ENCODE data around the gene METTL13. TPM values are rescaled to one million over a fixed set of nuclear protein-coding genes. Genes with fewer than 3 reads are reported as not detected.

Gene METTL13
- polyA plus RNA-seq, 1 donor (not counting 4 experiments of a cell fraction or from before 2014, with no cell fraction given), result 54.0 TPM

DNA sequence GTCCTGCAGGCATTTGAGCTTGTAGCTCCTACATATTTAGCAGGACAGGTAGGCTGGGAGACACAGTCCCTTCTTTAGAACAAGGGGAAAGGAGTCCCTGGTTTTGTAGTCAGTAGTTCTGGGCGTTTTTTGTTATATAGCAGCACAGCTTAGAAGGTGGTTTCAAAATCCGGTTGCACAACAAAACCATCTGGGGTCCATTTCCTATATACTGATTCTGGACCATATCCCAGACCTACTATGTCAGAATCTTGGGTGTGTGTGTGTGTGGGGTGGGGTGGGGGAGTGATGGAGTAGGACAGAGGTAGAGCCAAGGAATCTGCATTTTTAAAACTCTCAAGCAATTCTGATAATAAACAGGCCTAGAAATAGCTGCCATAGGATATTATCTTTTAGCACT lies 21.6 kb downstream of the METTL13 start:
- no peaks in the 10 kb centered on the region for H3K9me3 ChIP-seq (ENCODE audit: control insufficient read depth, low read depth, low read length)
- dilution Hi-C loops (cut with MboI; ENCODE audit: extremely low pct_ligation_motif_present, low sequenced_read_pairs), result loop anchor here (10.0 kb wide), 1 partner anchor 182 kb away; no protein-coding TSS in a partner anchor
- no peak overlapping the region for H3K4me3 ChIP-seq (ENCODE audit: control insufficient read depth in 2 of 3, extremely low read depth in 1 of 3, insufficient read depth in 2 of 3, low read depth in 1 of 3, low read length in 3 of 3)
- TF ChIP-seq, protein P1, sequence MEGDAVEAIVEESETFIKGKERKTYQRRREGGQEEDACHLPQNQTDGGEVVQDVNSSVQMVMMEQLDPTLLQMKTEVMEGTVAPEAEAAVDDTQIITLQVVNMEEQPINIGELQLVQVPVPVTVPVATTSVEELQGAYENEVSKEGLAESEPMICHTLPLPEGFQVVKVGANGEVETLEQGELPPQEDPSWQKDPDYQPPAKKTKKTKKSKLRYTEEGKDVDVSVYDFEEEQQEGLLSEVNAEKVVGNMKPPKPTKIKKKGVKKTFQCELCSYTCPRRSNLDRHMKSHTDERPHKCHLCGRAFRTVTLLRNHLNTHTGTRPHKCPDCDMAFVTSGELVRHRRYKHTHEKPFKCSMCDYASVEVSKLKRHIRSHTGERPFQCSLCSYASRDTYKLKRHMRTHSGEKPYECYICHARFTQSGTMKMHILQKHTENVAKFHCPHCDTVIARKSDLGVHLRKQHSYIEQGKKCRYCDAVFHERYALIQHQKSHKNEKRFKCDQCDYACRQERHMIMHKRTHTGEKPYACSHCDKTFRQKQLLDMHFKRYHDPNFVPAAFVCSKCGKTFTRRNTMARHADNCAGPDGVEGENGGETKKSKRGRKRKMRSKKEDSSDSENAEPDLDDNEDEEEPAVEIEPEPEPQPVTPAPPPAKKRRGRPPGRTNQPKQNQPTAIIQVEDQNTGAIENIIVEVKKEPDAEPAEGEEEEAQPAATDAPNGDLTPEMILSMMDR (optimal IDR thresholded peaks at IDR 0.05 in 1 of 3, IDR thresholded peaks at IDR 0.05 in 1 of 3, conservative IDR thresholded peaks at IDR 0.05 in 1 of 3; ENCODE audit: extremely low read depth in 1 of 3, insufficient read depth in 2 of 3, low read length in 3 of 3), result no peak
- TF ChIP-seq EZH2 (IDR thresholded peaks at IDR 0.05; ENCODE audit: low read length), result no peak
- no peaks in the 10 kb centered on the region for H4K20me1 ChIP-seq (ENCODE audit: control insufficient read depth, extremely low read depth, insufficient read depth, low read length)
- no peak for FAIRE-seq
- no peak for DNase-seq (ENCODE audit: low read depth, low spot score)
- H3K4me1 ChIP-seq (ENCODE audit: control insufficient read depth, extremely low read depth, insufficient read depth, low read length), result no peaks in the 10 kb centered on the region
- H3K27me3 ChIP-seq (ENCODE audit: control insufficient read depth, extremely low read depth, insufficient read depth, low read length), result no peaks in the 10 kb centered on the region
- H3K79me2 ChIP-seq (ENCODE audit: control insufficient read depth, insufficient read depth, low read length), result no peaks in the 10 kb centered on the region
- H3K27ac ChIP-seq (ENCODE audit: control insufficient read depth, insufficient read depth, low read length), result no peak overlapping the region
- H3K9ac ChIP-seq (ENCODE audit: control insufficient read depth, extremely low read depth, insufficient read depth, low read length), result no peak overlapping the region
- H2AFZ ChIP-seq (ENCODE audit: control insufficient read depth, low read length), result no peak overlapping the region
- H3K4me2 ChIP-seq (ENCODE audit: control insufficient read depth, extremely low read depth, insufficient read depth, low read depth, low read length), result no peak overlapping the region
- H3K36me3 ChIP-seq (ENCODE audit: control insufficient read depth in 2 of 2, extremely low read depth in 1 of 2, insufficient read depth in 2 of 2, low read length in 2 of 2), result no peaks in the 10 kb centered on the region
- H3K9me1 ChIP-seq (ENCODE audit: control insufficient read depth, extremely low read depth, insufficient read depth, low read length), result no peaks in the 10 kb centered on the region

DNA sequence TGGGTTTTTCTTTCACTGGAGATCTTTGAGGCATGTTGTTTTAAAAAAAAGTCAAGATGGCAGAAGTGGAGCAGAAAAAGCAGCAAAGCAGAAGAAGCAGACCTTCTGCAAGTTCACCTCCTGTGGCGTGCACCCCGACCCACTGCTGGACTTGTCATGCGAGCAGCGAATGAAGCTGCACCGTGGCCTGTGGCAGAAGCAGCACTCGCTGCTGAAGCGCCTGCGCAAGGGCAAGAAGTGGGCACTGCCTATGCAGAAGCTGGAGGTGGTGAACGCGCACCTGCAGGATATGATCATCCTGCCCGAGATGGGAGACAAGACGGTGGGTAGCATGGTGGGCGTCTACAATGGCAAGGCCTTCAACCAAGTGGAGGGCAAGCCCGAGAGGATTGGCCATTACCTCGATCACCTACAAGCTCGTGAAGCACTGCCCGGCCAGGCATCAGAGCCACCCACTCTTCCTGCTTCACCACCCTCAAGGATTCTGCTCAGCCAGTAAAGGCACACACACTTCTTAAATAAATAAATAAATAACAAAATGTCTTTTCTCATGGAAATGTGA lies 22.1 kb downstream of the METTL13 start:
- no peak overlapping the region for H3K9ac ChIP-seq (ENCODE audit: control insufficient read depth, extremely low read depth, insufficient read depth, low read length)
- DNase-seq (ENCODE audit: low read depth, low spot score) (no peak), FAIRE-seq (no peak)
- dilution Hi-C loops (cut with MboI; ENCODE audit: extremely low pct_ligation_motif_present, low sequenced_read_pairs), result loop anchor here (10.0 kb wide), 1 partner anchor 181 kb away; no protein-coding TSS in a partner anchor
- H3K9me3 ChIP-seq (ENCODE audit: control insufficient read depth, low read depth, low read length), result no peaks in the 10 kb centered on the region
- H3K4me3 ChIP-seq (ENCODE audit: control insufficient read depth in 2 of 3, extremely low read depth in 1 of 3, insufficient read depth in 2 of 3, low read depth in 1 of 3, low read length in 3 of 3), result no peak overlapping the region
- no peak overlapping the region for H3K4me2 ChIP-seq (ENCODE audit: control insufficient read depth, extremely low read depth, insufficient read depth, low read depth, low read length)
- no peaks in the 10 kb centered on the region for H4K20me1 ChIP-seq (ENCODE audit: control insufficient read depth, extremely low read depth, insufficient read depth, low read length)
- no peak overlapping the region for H3K27ac ChIP-seq (ENCODE audit: control insufficient read depth, insufficient read depth, low read length)
- H3K36me3 ChIP-seq (ENCODE audit: control insufficient read depth in 2 of 2, extremely low read depth in 1 of 2, insufficient read depth in 2 of 2, low read length in 2 of 2), result no peaks in the 10 kb centered on the region
- no peaks in the 10 kb centered on the region for H3K9me1 ChIP-seq (ENCODE audit: control insufficient read depth, extremely low read depth, insufficient read depth, low read length)
- H3K27me3 ChIP-seq (ENCODE audit: control insufficient read depth, extremely low read depth, insufficient read depth, low read length), result no peaks in the 10 kb centered on the region
- H3K79me2 ChIP-seq (ENCODE audit: control insufficient read depth, insufficient read depth, low read length), result no peaks in the 10 kb centered on the region
- H2AFZ ChIP-seq (ENCODE audit: control insufficient read depth, low read length), result no peak overlapping the region
- no peaks in the 10 kb centered on the region for H3K4me1 ChIP-seq (ENCODE audit: control insufficient read depth, extremely low read depth, insufficient read depth, low read length)
- TF ChIP-seq EZH2 (IDR thresholded peaks at IDR 0.05; ENCODE audit: low read length), result no peak
- TF ChIP-seq, protein P1 (optimal IDR thresholded peaks at IDR 0.05 in 1 of 3, IDR thresholded peaks at IDR 0.05 in 1 of 3, conservative IDR thresholded peaks at IDR 0.05 in 1 of 3; ENCODE audit: extremely low read depth in 1 of 3, insufficient read depth in 2 of 3, low read length in 3 of 3), result no peak
